ENCODE results near the gene MGST2.

DNA sequence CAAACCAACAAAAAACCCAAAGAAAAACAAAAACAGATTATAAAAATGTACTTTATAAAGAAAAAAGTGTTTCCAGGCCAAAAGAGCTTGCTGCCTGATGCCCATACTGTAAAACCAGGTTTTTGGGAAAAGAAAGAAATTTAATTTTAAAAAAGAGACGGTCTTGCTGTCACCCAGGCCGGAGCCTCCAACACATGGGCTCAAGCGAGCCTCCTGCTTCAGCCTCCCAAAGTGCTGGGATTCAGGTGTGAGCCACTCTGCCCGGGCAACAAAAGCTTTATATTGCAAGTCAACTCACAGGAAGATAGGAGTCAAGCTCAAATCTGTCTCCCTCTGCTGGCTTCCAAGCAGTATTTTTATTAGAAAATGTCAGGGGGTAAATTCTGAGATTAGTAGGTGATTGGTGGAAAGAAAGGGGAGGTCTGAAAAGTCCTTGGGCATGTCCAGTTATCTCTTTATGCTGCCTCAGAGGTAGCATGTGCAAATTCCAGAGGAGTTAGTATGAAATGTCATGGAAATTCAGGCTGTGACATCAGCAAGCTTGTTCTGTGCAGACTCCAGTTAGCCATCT, 39.4 kb downstream of the MGST2 start:
- TF ChIP-seq, protein P1, sequence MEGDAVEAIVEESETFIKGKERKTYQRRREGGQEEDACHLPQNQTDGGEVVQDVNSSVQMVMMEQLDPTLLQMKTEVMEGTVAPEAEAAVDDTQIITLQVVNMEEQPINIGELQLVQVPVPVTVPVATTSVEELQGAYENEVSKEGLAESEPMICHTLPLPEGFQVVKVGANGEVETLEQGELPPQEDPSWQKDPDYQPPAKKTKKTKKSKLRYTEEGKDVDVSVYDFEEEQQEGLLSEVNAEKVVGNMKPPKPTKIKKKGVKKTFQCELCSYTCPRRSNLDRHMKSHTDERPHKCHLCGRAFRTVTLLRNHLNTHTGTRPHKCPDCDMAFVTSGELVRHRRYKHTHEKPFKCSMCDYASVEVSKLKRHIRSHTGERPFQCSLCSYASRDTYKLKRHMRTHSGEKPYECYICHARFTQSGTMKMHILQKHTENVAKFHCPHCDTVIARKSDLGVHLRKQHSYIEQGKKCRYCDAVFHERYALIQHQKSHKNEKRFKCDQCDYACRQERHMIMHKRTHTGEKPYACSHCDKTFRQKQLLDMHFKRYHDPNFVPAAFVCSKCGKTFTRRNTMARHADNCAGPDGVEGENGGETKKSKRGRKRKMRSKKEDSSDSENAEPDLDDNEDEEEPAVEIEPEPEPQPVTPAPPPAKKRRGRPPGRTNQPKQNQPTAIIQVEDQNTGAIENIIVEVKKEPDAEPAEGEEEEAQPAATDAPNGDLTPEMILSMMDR (IDR thresholded peaks at IDR 0.05): no peak
- TF ChIP-seq POLR2A (IDR thresholded peaks at IDR 0.05): no peak

Data from stomach (tissue), 4 donors.